Osteocyte (in vitro differentiated cells): ENCODE measurements around the gene ZNF280B. TPM values are rescaled to one million over a fixed set of nuclear protein-coding genes. Genes with fewer than 3 reads are reported as not detected.

Experiments used
- DNase-seq: peaks from one replicate; pipeline ENCODE4 v3.0.0; 2021; ENCODE audit warnings: mixed read lengths; ENCODE audit not compliant: unreplicated experiment; ENCODE audit errors: extremely low spot score
- H3K27ac Mint-ChIP-seq: one replicate; pipeline ENCODE4 v1.8.0; 2021; ENCODE audit warnings: mild to moderate bottlenecking, mixed read lengths; ENCODE audit not compliant: unreplicated experiment
- H3K27me3 Mint-ChIP-seq: one replicate; pipeline ENCODE4 v1.8.0; 2021; ENCODE audit warnings: mixed read lengths; ENCODE audit not compliant: unreplicated experiment
- H3K36me3 Mint-ChIP-seq: one replicate; pipeline ENCODE4 v1.8.0; 2021; ENCODE audit warnings: mixed read lengths; ENCODE audit not compliant: unreplicated experiment
- H3K4me1 Mint-ChIP-seq: one replicate; pipeline ENCODE4 v1.8.0; 2021; ENCODE audit warnings: mixed read lengths; ENCODE audit not compliant: unreplicated experiment
- H3K4me3 Mint-ChIP-seq: one replicate; pipeline ENCODE4 v1.8.0; 2021; ENCODE audit warnings: mild to moderate bottlenecking, moderate library complexity, mixed read lengths; ENCODE audit not compliant: unreplicated experiment
- H3K9me3 Mint-ChIP-seq: one replicate; pipeline ENCODE4 v1.8.0; 2021; ENCODE audit warnings: mixed read lengths; ENCODE audit not compliant: unreplicated experiment
- total RNA-seq: library from RNA; stranded (reverse); gene quantifications from 2 replicates; pipeline ENCODE4 v1.2.1, GENCODE V29; 2021
- TF ChIP-seq, protein P1 (sequence below): fragments of 200-600 bp; sonication (generic); IDR thresholded peaks from 2 replicates; pipeline ENCODE4 v1.5.0; 2021; ENCODE audit warnings: antibody characterized with exemption, mild to moderate bottlenecking, moderate library complexity

ZNF280B gene
- total RNA-seq, 1 donor from 2014 or later = 2.1 TPM

DNA sequence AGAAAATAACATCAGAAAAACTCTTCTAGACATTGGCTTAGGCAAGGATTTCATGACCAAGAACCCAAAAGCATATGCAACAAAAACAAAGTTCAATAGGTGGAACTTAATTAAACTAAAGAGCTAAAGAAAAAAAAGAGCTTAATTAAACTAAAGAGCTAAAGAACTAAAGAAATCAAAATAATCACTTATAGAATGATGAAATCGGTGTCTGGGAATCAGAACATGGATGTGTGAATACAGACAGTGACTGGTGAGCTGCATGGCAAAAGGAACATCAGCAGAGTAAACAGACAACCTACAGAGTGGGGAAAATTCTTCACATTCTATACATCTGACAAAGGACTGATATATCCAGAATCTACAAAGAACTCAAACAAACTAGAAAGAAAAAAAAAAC, 41.4 kb downstream of the ZNF280B start:
- H3K9me3 Mint-ChIP-seq = peaks cover 10% of the 10 kb centered on the region
- no peak overlapping the region for H3K27ac Mint-ChIP-seq
- no peak for DNase-seq
- H3K4me3 Mint-ChIP-seq = no peak overlapping the region
- TF ChIP-seq, protein P1, sequence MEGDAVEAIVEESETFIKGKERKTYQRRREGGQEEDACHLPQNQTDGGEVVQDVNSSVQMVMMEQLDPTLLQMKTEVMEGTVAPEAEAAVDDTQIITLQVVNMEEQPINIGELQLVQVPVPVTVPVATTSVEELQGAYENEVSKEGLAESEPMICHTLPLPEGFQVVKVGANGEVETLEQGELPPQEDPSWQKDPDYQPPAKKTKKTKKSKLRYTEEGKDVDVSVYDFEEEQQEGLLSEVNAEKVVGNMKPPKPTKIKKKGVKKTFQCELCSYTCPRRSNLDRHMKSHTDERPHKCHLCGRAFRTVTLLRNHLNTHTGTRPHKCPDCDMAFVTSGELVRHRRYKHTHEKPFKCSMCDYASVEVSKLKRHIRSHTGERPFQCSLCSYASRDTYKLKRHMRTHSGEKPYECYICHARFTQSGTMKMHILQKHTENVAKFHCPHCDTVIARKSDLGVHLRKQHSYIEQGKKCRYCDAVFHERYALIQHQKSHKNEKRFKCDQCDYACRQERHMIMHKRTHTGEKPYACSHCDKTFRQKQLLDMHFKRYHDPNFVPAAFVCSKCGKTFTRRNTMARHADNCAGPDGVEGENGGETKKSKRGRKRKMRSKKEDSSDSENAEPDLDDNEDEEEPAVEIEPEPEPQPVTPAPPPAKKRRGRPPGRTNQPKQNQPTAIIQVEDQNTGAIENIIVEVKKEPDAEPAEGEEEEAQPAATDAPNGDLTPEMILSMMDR = no peak
- H3K36me3 Mint-ChIP-seq = no peaks in the 10 kb centered on the region
- H3K4me1 Mint-ChIP-seq = no peaks in the 10 kb centered on the region
- H3K27me3 Mint-ChIP-seq = peaks cover 32% of the 10 kb centered on the region

- TF ChIP-seq, protein P1 = no peak
- Mint-ChIP-seq H3K4me1 (no peaks in the 10 kb centered on the region), H3K27me3 (peaks cover 32% of the 10 kb centered on the region), H3K4me3 (no peak overlapping the region), H3K9me3 (peaks cover 10% of the 10 kb centered on the region), H3K36me3 (no peaks in the 10 kb centered on the region), H3K27ac (no peak overlapping the region)
- no peak for DNase-seq
These were observed 42.8 kb downstream of the ZNF280B start for GRCh38 chr22:22465782-22466181.

- Mint-ChIP-seq H3K27me3 (peaks cover 32% of the 10 kb centered on the region), H3K27ac (no peak overlapping the region)
These were observed 43.4 kb downstream of the ZNF280B start for GRCh38 chr22:22465094-22465602.

DNA sequence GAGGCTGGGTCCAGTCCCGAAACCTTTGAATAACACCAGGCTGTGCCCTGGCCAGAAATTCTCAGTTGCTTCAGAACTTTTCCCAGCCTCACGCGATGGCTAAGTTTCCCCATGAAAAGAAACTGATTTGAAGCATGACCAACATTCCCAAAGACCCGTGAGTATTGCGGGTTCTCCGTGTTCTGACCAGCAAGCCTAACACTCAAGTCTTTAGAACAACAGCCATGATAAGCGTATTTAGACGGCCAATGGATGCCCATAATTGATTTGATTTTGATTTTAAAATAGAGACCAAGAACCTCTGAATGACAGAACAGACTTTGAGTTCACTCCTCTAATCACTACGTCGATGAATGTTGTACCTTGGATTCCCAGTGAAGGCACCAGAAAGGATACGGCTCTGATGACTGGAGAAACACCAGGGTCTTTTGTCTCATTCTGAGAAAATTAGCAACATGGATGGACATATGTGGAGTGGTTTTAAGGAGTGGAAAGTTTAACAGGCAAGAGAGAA, 43.9 kb downstream of the ZNF280B start:
- H3K4me3 Mint-ChIP-seq = no peak overlapping the region
- peaks cover 32% of the 10 kb centered on the region for H3K27me3 Mint-ChIP-seq
- no peak for DNase-seq
- H3K4me1 Mint-ChIP-seq = no peaks in the 10 kb centered on the region
- no peaks in the 10 kb centered on the region for H3K36me3 Mint-ChIP-seq
- peaks cover 5% of the 10 kb centered on the region for H3K9me3 Mint-ChIP-seq
- no peak overlapping the region for H3K27ac Mint-ChIP-seq
- TF ChIP-seq, protein P1 = no peak

More at GRCh38 chr22:22465094-22465602, 43.4 kb downstream of the ZNF280B start:
- Mint-ChIP-seq H3K4me1 (no peaks in the 10 kb centered on the region), H3K9me3 (peaks cover 10% of the 10 kb centered on the region), H3K4me3 (no peak overlapping the region), H3K36me3 (no peaks in the 10 kb centered on the region)
- DNase-seq = no peak
- TF ChIP-seq, protein P1 = no peak

DNA sequence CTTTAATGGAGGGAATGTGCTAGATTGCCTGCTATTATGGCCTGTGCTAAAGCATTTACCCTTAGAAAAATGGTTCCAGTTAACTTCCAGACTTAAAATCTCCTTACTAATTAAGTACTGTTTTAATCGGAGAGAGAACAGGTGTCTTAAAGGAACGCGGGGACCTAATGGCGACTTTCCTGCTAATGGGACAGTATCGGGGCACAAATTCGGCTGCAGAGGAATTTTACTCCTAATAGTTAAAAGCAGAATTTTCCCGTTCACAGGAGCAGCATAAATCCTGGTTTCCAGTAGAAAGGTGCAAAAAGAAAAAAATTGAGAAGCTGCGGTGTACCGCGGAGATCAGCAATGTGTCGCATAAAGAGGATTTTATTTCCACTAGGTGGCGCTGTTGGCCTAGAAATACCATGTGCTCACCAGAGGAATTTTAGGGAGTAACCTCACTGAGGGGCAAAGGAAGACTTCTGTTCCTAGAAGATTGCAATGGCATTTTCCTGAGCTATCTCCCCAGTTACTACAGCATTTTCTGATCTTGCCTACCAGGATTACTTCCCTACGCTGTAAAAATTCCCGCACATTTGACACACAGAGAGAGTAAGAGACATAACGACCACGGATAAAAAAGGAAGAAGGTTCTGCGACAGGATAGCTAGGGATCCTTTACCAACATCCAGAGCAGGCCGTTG, 44.5 kb downstream of the ZNF280B start:
- H3K4me1 Mint-ChIP-seq = no peaks in the 10 kb centered on the region
- peaks cover under 1% of the 10 kb centered on the region for H3K9me3 Mint-ChIP-seq
- DNase-seq = no peak
- H3K36me3 Mint-ChIP-seq = no peaks in the 10 kb centered on the region
- peaks cover 32% of the 10 kb centered on the region for H3K27me3 Mint-ChIP-seq
- no peak overlapping the region for H3K27ac Mint-ChIP-seq
- no peak overlapping the region for H3K4me3 Mint-ChIP-seq
- TF ChIP-seq, protein P1 = peak; percentile 78
